ENCODE results near the gene AUTS2. TPM values are rescaled to one million over a fixed set of nuclear protein-coding genes. Genes with fewer than 3 reads are reported as not detected.

Gene AUTS2
- total and polyA plus RNA-seq, 9 of the 15 experiments (the other 6 are each of a cell fraction or from before 2014, with no cell fraction given): 0.58 TPM; not detected in 8

DNA sequence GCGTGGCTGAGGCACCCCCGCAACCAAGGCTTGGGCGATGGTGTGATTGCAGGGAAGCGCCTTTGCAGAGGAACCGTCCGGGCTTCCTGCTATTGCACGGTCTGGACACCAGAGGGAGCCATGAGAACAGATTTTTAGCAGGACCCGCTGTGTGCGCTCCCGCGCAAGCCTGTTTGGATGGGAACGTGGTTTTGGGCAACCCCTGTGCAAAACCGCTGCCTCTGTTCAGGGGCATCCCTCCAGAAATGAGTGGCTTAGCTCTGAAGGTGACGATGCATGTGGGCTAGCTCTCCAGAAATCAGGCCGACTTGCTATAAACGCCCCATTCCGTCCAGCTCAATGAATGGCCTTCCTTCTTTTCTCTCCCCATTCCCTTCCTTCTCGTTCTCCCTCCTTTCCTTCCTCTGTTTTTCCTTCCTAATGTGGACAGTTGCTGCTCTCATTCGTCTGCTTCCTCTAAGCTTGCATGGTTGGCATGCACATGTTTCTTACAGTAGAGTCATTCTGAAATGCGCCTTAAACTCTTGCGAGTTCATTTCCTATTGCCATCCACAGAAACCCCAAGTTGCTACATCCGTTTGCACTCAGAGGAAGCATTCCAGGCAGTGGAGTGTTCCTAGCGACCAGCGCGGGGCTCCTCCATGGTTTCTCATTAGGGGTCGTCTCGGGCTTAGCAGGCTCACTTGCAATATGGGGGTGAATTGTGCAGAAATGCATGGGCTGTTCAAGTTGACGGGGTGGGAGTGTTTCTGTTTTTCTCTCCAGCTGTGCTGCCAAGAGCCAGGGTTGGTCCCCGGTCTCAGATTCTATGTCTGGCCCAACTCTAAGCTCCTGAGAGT is 1231.2 kb downstream of the AUTS2 start (continued):
- TF ChIP-seq RAD51 (IDR thresholded peaks at IDR 0.05; ENCODE audit: borderline replicate concordance, low read depth) (no peak), TAL1 (IDR thresholded peaks at IDR 0.05) (no peak), IRF9 (tag; IDR thresholded peaks at IDR 0.05) (no peak), ZBTB2 (IDR thresholded peaks at IDR 0.05) (no peak), ZBTB7A (IDR thresholded peaks at IDR 0.05; ENCODE audit: borderline replicate concordance, control insufficient read depth, low read depth, low read length) (no peak), ZNF165 (CRISPR knock-in tag; IDR thresholded peaks at IDR 0.05; ENCODE audit: borderline replicate concordance) (no peak), NCOR1 (IDR thresholded peaks at IDR 0.05) (no peak), ZFP30 (CRISPR knock-in tag; IDR thresholded peaks at IDR 0.05; ENCODE audit: borderline replicate concordance) (no peak), MTA1 (IDR thresholded peaks at IDR 0.05; ENCODE audit: borderline replicate concordance) (no peak), DEAF1 (CRISPR knock-in tag; IDR thresholded peaks at IDR 0.05) (peak; percentile 45), ZNF511 (CRISPR knock-in tag; IDR thresholded peaks at IDR 0.05) (no peak), FOXP4 (CRISPR knock-in tag; IDR thresholded peaks at IDR 0.05; ENCODE audit: borderline replicate concordance) (no peak), KDM4B (IDR thresholded peaks at IDR 0.05; ENCODE audit: borderline replicate concordance in 2 of 2, low read depth in 1 of 2) (no peak), NCOA1 (IDR thresholded peaks at IDR 0.05; ENCODE audit: low read depth) (no peak), HNRNPLL (IDR thresholded peaks at IDR 0.05; ENCODE audit: low read depth, low read length, poor library complexity, severe bottlenecking) (no peak), SMC3 (conservative IDR thresholded peaks at IDR 0.05; ENCODE audit: insufficient read depth, low read depth, low read length) (peak; percentile 87), STAG1 (CRISPR knock-in tag; IDR thresholded peaks at IDR 0.05; ENCODE audit: borderline replicate concordance) (peak; percentile 65; the same call in 1 of the 2 replicates), ZFP36 (IDR thresholded peaks at IDR 0.05; ENCODE audit: low read depth, low read length, partially characterized antibody) (no peak)
